Lower lobe of right lung (tissue), 2 donors: ENCODE measurements around the gene SLC39A13. TPM values are rescaled to one million over a fixed set of nuclear protein-coding genes. Genes with fewer than 3 reads are reported as not detected.
A peak's percentile ranks its signal among the peaks of the same experiment; 100 is the strongest.

Source experiments
- ATAC-seq, 2 donors: fragments of 200-7000 bp; cut with Tn5 transposase; one replicate each; pipeline ENCODE4 v1.9.1; 2020 to 2022; ENCODE audit warnings: mild to moderate bottlenecking in 2 of 2, moderate library complexity in 2 of 2
- DNase-seq: peaks from one replicate; pipeline ENCODE4 v3.0.0-alpha.2; 2020
- H3K27ac ChIP-seq: fragments of 200-600 bp; one replicate; pipeline ENCODE4 v1.8.0; 2022
- H3K27me3 ChIP-seq: fragments of 200-600 bp; one replicate; pipeline ENCODE4 v1.8.0; 2022; ENCODE audit warnings: low read depth
- H3K36me3 ChIP-seq: fragments of 200-600 bp; one replicate; pipeline ENCODE4 v1.8.0; 2022; ENCODE audit warnings: mild to moderate bottlenecking
- H3K4me1 ChIP-seq: fragments of 200-600 bp; one replicate; pipeline ENCODE4 v1.8.0; 2022
- H3K4me3 ChIP-seq: fragments of 200-600 bp; one replicate; pipeline ENCODE4 v1.8.0; 2022; ENCODE audit warnings: mild to moderate bottlenecking
- H3K9me3 ChIP-seq: fragments of 200-600 bp; one replicate; pipeline ENCODE4 v1.8.0; 2022
- CTCF ChIP-seq: fragments of 200-600 bp; IDR thresholded peaks from one replicate; pipeline ENCODE4 v1.8.0; 2022; ENCODE audit warnings: antibody characterized with exemption, mild to moderate bottlenecking
- intact Hi-C: fragments of 100-400 bp; cut with DNase I; formaldehyde crosslinking; loops from one replicate; pipeline ENCODE4 v1.11.0; 2022
- total RNA-seq: library from RNA; stranded (reverse); fragmentation: NEBNext Ultra II Directional; extraction: Animal tissue kit (Norgen Biotek cat#: 25700); gene quantifications from one replicate; pipeline ENCODE4 v1.2.1, GENCODE V29; 2021
- donor health status: DM: no; HTN: yes; CAD: no; lungs with severe emphysema.

SLC39A13 gene
- total RNA-seq, 1 donor from 2014 or later = 48.0 TPM

DNA sequence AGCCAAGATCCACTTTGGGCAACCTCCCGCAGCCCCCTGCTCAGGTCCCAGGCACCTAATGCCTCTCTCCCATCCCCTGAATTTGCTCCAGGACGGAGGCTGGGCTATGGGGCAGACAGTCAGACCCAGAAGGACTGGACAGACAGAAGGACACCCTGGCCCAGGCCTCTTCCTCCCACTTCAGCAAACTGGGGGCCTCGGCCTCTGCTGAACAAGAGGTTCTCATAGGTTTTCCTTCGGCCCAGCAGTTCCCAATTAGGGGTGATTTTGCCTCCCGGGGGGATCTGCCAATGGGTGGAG lies 33.7 kb upstream of the SLC39A13 start:
- TF ChIP-seq CTCF = no peak

GRCh38 chr11:47375020-47375419 lies 33.4 kb upstream of the SLC39A13 start:
- intact Hi-C loops = no loop called here
- no peaks in the 10 kb centered on the region for H3K9me3 ChIP-seq
- TF ChIP-seq CTCF = no peak
- DNase-seq = no peak
- H3K4me1 ChIP-seq = peaks cover 14% of the 10 kb centered on the region
- peak overlapping the region; percentile 51 for H3K27ac ChIP-seq
- peaks cover 13% of the 10 kb centered on the region for H3K36me3 ChIP-seq
- ATAC-seq = no peak
- no peaks in the 10 kb centered on the region for H3K27me3 ChIP-seq
- peak overlapping the region; percentile 58 for H3K4me3 ChIP-seq

More for the DNA sequence above, 33.7 kb upstream of the SLC39A13 start:
- no peak for ATAC-seq
- H3K36me3 ChIP-seq = peaks cover 13% of the 10 kb centered on the region
- intact Hi-C loops = no loop called here
- peaks cover 14% of the 10 kb centered on the region for H3K4me1 ChIP-seq
- no peaks in the 10 kb centered on the region for H3K27me3 ChIP-seq
- peak overlapping the region; percentile 51 for H3K27ac ChIP-seq
- H3K9me3 ChIP-seq = no peaks in the 10 kb centered on the region
- peak overlapping the region; percentile 58 for H3K4me3 ChIP-seq
- DNase-seq = no peak

GRCh38 chr11:47375546-47376085 lies 32.8 kb upstream of the SLC39A13 start:
- intact Hi-C loops = no loop called here
- H3K4me1 ChIP-seq = peaks cover 14% of the 10 kb centered on the region
- H3K9me3 ChIP-seq = no peaks in the 10 kb centered on the region
- peak overlapping the region; percentile 58 for H3K4me3 ChIP-seq
- H3K27me3 ChIP-seq = no peaks in the 10 kb centered on the region
- ATAC-seq = no peak
- H3K27ac ChIP-seq = no peak overlapping the region
- peaks cover 13% of the 10 kb centered on the region for H3K36me3 ChIP-seq
- DNase-seq = no peak
- no peak for TF ChIP-seq CTCF

DNA sequence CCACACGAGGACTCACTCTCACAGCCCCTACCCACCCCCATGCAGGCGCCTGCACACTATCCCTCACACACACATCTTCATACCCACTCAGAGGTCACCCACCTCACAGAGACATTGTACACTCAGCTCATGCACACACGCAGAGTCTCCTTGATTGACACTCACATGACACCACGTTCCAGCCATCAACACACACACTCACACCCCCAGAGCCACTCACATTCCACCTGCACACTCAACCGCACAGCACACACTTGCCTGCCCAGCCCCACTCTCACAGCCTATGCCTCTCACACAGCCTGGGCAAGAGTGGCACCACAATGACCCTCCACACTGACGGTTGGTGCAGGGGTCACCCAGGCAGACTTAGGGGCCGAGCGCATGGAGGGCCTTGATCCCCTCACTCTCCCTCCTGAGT lies 32.3 kb upstream of the SLC39A13 start:
- intact Hi-C loops = no loop called here
- no peak for DNase-seq
- peaks cover 9% of the 10 kb centered on the region for H3K36me3 ChIP-seq
- ATAC-seq = no peak
- H3K9me3 ChIP-seq = no peaks in the 10 kb centered on the region
- peak overlapping the region; percentile 83 for H3K27ac ChIP-seq
- H3K4me1 ChIP-seq = peaks cover 14% of the 10 kb centered on the region
- no peak for TF ChIP-seq CTCF
- H3K4me3 ChIP-seq = peak overlapping the region; percentile 58
- H3K27me3 ChIP-seq = no peaks in the 10 kb centered on the region

DNA sequence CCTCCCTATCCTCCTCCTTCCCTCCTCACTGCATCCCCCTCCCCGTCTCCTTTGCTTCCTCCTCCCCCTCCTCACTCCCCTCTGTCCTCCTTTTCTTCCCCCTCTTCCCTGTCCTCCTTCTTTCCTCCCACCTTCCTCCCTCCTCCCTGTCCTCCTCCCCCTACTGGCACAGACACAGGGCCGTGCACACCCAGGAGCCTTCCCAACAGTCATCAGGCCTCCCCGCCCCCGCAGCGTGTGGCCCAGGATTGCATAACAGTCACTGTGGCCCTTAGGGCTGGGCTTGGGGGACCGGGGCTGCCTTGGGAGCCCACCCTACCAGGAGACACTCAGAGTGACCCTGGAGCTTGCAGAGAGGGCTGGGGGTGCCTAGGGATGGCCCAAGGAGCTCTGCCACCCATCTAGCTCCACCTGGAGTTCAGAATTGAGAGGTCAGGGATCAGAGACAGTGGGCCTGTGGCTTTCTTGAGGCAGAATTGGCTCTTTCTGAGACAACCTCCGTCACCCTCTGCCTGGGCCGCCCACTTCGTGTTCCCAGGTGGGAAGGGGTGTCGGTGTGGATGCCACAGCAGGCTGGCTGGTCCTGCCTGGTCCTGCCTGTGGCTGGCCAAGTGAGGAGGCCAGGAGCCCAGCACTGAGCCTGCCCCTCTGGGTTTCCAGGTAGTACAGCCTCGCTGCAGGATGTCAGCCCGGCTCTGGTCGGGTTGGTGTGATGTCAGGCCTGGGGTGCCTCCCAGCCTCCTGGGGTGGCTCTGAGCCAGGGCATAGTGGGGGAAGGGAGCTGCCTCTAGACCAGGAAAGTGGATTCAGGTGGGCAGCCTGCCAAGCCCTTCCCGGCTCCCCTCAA lies 31.6 kb upstream of the SLC39A13 start:
- DNase-seq (peak; percentile 87), ATAC-seq (peak; percentile 59 to 68)
- Histone ChIP-seq H3K36me3 (peaks cover 9% of the 10 kb centered on the region), H3K27ac (peak overlapping the region; percentile 83), H3K4me3 (peak overlapping the region; percentile 58), H3K4me1 (peaks cover 14% of the 10 kb centered on the region), H3K9me3 (no peaks in the 10 kb centered on the region), H3K27me3 (no peaks in the 10 kb centered on the region)
- no peak for TF ChIP-seq CTCF
- intact Hi-C loops = no loop called here
